Ectodermal cell (in vitro differentiated cells): ENCODE results near the gene TLR9.
"Not testable (repeated sequence)": the region's sequence is repeated elsewhere in the genome, so short reads cannot be mapped to it uniquely, and the experiment has no call there.

Experiments
- H3K27ac ChIP-seq: 2 replicates; pipeline ENCODE4 v1.7.0; 2013; ENCODE audit warnings: mild to moderate bottlenecking, low read depth, low read length; ENCODE audit not compliant: insufficient read depth, poor library complexity, severe bottlenecking
- H3K27me3 ChIP-seq: 2 replicates; pipeline ENCODE4 v1.7.0; 2013; ENCODE audit warnings: mild to moderate bottlenecking, low read length; ENCODE audit not compliant: insufficient read depth, control insufficient read depth, poor library complexity, severe bottlenecking
- H3K36me3 ChIP-seq: one replicate; pipeline ENCODE4 v1.7.0; 2013; ENCODE audit warnings: low read length; ENCODE audit not compliant: control insufficient read depth, insufficient read depth
- H3K4me1 ChIP-seq: one replicate; pipeline ENCODE4 v1.7.0; 2013; ENCODE audit warnings: low read length; ENCODE audit not compliant: control insufficient read depth, insufficient read depth
- H3K4me3 ChIP-seq: 2 replicates; pipeline ENCODE4 v1.7.0; 2013; ENCODE audit warnings: low read depth, low read length, control low read depth; ENCODE audit not compliant: insufficient read depth
- H3K9me3 ChIP-seq: 2 replicates; pipeline ENCODE4 v1.7.0; 2013; ENCODE audit warnings: mild to moderate bottlenecking, low read length, moderate library complexity; ENCODE audit not compliant: control insufficient read depth
- WGBS, 2 experiments: methylation state at CpG; one replicate each; pipeline ENCODE4 v1.1.7; 2013; ENCODE audit warnings: missing lambda C conversion rate in 2 of 2; 5-methylcytosine and 5-hydroxymethylcytosine counted together

TLR9 gene

DNA sequence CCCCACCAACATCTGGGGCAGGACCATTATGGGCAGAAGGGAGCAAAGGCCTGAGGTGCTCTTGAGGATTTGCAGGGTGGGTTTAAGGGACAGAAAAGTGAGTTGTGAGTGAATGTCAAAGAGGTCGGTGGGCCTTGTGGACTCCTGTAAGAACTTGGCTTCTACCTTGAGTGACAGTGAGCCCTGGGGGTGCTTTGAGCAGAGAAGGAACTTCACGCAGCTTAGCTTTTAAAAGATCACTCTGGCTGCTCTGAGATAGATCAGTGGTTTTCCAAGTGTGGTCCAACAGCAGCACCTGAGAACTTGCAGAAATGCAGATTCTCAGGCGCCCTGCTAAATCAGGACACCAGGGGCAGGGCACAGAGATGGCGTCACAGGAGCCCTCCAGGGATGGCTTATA lies 42.8 kb downstream of the TLR9 start:
- no peaks in the 10 kb centered on the region for H3K9me3 ChIP-seq
- H3K27me3 ChIP-seq = no peaks in the 10 kb centered on the region
- H3K36me3 ChIP-seq = no peaks in the 10 kb centered on the region
- WGBS, 2 experiments = 89 to 90% methylated on average over 4 of the region's 4 CpGs
- no peak overlapping the region for H3K4me3 ChIP-seq
- no peaks in the 10 kb centered on the region for H3K4me1 ChIP-seq
- H3K27ac ChIP-seq = no peak overlapping the region

DNA sequence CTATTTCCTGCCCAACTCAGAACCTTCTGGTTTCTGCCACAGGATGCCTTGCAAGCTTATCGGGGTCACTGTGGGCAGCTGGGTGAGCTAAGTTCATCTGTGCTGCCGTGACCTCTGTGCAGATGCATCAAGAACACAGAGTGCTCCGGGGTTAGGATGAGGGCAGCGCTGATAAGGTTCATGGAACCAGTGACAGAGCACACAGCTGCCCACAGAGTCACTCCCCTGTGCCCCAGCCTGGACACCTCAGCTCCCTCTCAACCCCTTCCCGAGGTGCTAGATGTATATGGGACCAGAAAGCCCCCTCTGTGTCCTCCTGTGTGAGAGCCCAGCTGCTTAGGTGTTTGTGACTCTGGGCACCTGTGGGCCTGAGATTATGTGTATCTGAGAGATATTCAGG lies 43.2 kb downstream of the TLR9 start:
- no peaks in the 10 kb centered on the region for H3K27me3 ChIP-seq
- no peak overlapping the region for H3K27ac ChIP-seq
- 93 to 97% methylated on average over 5 of the region's 5 CpGs for WGBS, 2 experiments
- H3K36me3 ChIP-seq = no peaks in the 10 kb centered on the region
- H3K4me1 ChIP-seq = no peaks in the 10 kb centered on the region
- H3K9me3 ChIP-seq = no peaks in the 10 kb centered on the region
- no peak overlapping the region for H3K4me3 ChIP-seq

DNA sequence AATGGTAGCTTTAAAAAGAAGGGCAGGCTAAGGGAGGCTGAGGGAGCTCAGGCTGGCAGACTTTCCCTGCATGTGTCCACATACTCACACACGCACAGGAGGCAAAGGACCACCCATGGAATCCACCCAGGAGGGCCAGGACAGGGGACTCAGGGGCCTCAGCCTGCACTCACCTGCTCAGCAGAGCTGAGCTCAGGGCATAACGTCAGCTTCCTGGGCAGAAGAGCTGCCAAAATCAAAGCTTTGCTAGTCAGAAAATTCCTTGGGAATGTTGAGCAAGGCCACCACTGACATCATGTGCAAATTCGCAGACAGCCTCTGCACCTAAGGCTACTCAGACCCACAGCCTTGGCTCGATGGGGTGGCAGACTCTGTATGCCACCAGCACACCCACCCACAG lies 43.9 kb downstream of the TLR9 start:
- Histone ChIP-seq H3K36me3 (no peaks in the 10 kb centered on the region), H3K9me3 (no peaks in the 10 kb centered on the region), H3K4me1 (no peaks in the 10 kb centered on the region), H3K27ac (no peak overlapping the region), H3K27me3 (no peaks in the 10 kb centered on the region), H3K4me3 (no peak overlapping the region)
- 73 to 76% methylated on average over 4 of the region's 4 CpGs for WGBS, 2 experiments

DNA sequence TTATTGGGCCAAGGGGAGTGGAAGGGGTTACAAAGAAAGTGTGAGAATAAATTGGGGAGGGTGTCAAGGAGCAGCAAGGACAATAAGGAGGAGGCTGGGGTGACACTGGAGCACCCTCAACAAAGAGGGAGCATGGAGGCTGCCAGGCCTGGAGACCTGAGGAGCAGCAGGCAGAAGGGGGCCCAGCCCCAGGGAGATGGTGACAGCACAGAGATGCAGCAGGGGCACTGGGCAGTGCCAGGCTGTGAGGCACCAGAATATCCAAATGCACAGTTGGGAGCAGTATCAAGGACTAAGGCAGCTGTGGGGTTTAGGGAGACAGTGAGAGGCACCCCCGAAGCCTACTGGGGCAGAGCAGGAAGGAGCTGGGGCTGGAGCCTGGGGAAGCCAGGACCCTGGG lies 46.9 kb downstream of the TLR9 start:
- Histone ChIP-seq H3K36me3 (no peaks in the 10 kb centered on the region), H3K4me1 (no peaks in the 10 kb centered on the region), H3K27ac (no peak overlapping the region), H3K27me3 (no peaks in the 10 kb centered on the region), H3K9me3 (no peaks in the 10 kb centered on the region), H3K4me3 (no peak overlapping the region)
- 95 to 97% methylated on average over 1 of the region's 1 CpG for WGBS, 2 experiments

DNA sequence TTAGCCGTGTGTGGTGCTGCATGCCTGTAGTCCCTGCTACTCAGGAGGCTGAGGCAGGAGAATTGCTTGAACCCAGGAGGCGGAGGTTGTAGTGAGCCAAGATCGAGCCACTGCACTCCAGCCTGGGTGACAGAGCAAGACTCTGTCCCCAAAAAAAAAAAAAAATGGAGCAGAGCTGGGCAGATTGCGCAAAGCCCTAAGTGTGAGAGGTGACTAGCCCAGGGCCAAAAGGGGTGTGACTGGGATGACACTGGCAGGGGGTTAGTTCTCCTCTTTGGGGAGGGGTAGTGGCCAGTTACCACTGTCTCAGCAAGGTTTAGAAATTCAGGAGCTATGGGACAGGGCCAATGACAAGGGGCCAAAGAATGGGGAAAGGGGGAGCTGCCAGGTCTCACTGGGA lies 47.3 kb downstream of the TLR9 start:
- not testable (repeated sequence) for H3K27ac ChIP-seq, H3K4me1 ChIP-seq, H3K27me3 ChIP-seq, H3K4me3 ChIP-seq, H3K9me3 ChIP-seq, H3K36me3 ChIP-seq
- WGBS, 2 experiments = 92 to 94% methylated on average over 4 of the region's 4 CpGs

DNA sequence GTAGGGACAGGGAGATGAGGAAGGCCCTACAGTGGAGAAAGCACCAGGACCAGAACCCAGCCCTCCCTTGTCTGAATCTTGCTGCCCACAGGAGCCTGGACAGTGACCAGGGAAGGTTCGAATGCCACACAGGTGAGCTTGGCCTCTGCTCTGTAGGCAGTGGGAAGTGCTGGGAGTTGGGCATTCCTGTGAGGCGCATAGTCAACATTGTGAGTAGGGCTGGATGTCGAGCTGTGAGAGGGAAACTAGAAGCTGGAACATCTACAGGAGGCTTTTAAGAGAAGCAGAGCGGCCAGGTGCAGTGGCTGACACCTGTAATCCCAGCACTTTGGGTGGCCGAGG lies 47.8 kb downstream of the TLR9 start:
- Histone ChIP-seq H3K27ac (no peak overlapping the region), H3K4me1 (no peaks in the 10 kb centered on the region), H3K36me3 (no peaks in the 10 kb centered on the region), H3K4me3 (no peak overlapping the region), H3K9me3 (no peaks in the 10 kb centered on the region), H3K27me3 (no peaks in the 10 kb centered on the region)
- 87 to 88% methylated on average over 5 of the region's 5 CpGs for WGBS, 2 experiments

DNA sequence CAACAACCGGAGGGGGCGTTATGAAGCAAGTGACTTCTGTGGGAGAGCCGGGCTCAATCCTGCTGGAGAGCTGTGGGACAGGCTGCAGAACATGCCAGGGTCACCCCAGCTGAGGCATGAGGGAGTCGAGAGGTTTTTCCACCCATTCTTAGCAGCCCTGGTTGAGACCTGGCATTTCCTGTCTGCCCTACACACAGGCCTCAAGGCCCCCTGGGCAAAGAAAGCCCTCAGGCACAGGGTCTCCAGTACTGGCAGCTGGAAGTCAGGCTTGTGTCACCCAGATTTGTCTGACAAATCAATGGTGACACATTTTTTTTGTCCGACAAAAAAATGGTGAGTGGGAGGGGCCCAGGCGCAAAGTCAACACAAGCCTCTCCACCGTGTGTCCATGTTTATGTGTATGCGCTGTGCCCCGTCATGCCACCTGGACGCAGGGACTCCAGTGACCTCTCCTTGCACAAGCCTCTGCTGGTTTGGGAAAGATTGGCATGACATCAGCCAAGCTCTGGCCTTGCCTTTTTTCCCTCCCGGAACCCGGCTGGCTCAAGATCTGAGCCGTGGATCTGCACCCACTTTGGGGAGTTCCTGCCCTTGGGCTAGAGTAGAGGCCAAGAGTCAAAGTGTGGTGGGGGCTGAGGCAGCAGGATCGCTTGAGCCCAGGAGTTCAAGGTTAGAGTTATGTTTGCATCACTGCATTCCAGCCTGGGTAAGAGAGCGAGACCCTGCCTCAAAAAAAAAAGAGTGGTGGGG lies 48.3 kb downstream of the TLR9 start:
- no peak overlapping the region for H3K4me3 ChIP-seq
- no peaks in the 10 kb centered on the region for H3K4me1 ChIP-seq
- no peaks in the 10 kb centered on the region for H3K27me3 ChIP-seq
- no peaks in the 10 kb centered on the region for H3K36me3 ChIP-seq
- H3K27ac ChIP-seq = no peak overlapping the region
- WGBS, 2 experiments = 87 to 92% methylated on average over 15 of the region's 15 CpGs
- no peaks in the 10 kb centered on the region for H3K9me3 ChIP-seq

DNA sequence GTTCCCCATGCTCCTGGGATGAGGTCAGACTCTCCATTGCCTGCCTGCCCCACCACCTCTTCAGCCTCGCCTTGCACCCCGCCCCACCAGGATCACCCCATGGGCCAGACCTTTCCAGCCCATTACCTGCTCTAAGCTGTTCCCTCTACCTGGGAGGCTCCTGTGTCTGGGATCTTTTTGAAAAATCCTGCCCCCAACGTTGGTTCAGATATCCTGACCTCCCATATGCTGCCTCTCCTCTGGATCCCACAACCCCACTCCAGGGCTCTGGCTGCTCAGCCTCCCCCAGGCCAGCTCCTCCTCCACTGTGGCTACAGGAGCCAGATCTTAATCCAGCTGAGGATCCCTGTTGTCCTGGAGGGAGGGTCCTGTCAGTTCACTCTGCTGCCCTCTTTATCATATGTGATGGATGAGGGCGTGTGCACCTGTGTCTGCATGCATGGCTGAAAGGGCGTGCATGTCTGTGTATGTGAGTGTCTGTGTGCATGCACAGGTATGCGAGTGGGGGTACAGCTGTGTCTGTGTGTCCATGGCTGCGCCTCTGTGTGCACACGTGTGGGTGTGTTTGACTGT lies 49.2 kb downstream of the TLR9 start:
- Histone ChIP-seq H3K4me1 (no peaks in the 10 kb centered on the region), H3K36me3 (no peaks in the 10 kb centered on the region), H3K9me3 (no peaks in the 10 kb centered on the region), H3K27ac (no peak overlapping the region), H3K27me3 (no peaks in the 10 kb centered on the region), H3K4me3 (no peak overlapping the region)
- 91 to 92% methylated on average over 8 of the region's 8 CpGs for WGBS, 2 experiments

DNA sequence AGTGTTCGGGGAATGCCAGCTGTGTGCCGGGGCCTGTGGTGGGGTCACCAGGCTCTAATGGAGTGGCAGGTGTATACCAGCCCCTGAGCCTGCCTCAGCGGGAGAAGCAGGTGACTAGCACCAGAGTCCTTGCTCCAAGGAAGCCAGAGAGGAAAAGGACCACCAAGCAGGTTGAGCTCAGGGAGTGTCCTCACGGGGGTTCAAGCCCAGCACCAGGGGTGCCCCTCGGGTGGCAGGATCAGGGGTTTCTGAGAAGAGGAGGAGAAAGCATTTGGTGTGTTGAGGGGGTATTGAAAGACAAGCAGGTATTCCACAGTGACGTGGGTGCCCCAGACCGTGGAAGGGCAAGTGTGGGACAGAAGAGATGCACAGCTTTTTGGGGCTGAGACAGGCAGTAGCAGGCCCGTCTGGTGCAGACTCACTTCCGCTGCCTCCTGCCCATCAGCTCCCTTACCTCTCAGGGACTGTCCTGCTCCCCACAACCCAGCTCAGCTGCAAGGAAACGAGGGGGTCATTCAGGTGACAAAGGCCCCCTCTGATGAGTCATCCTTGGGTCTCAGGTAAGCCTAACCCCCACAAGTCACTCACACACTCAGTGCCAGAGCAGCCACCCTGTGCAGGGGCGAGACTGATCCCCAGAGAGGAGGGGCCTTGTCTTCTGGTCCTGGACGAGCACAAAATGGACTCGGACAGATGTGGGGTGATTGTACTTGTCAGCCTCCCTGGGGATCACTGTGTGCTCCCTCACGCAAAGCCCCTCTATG lies 49.8 kb downstream of the TLR9 start:
- Histone ChIP-seq H3K4me3 (no peak overlapping the region), H3K27ac (no peak overlapping the region)
- 89 to 91% methylated on average over 14 of the region's 14 CpGs for WGBS, 2 experiments

DNA sequence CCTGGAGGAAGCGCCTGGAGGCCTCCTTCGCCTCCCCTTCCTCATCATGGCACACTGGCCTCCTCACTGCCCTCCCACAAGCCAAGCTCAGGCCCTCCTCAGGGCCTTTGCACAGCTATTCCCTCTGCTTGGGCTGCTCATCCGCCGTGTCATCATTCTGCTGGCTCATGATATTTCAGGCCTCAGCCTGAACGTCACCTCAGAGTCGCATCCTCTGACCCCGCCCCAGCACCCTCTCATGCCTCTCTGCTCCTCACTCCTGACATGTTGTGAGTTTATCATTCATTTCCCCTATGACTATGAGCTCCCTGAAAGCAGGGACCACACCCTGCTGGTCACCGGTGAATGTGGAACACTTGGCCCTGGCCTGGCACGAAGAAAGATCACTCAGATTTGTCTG lies 50.5 kb downstream of the TLR9 start:
- H3K4me1 ChIP-seq = no peaks in the 10 kb centered on the region
- no peak overlapping the region for H3K4me3 ChIP-seq
- no peak overlapping the region for H3K27ac ChIP-seq
- H3K36me3 ChIP-seq = no peaks in the 10 kb centered on the region
- no peaks in the 10 kb centered on the region for H3K9me3 ChIP-seq
- WGBS, 2 experiments = 94% methylated on average over 9 of the region's 9 CpGs
- no peaks in the 10 kb centered on the region for H3K27me3 ChIP-seq

More for the DNA sequence above, 49.8 kb downstream of the TLR9 start:
- Histone ChIP-seq H3K27me3 (no peaks in the 10 kb centered on the region), H3K36me3 (no peaks in the 10 kb centered on the region), H3K9me3 (no peaks in the 10 kb centered on the region), H3K4me1 (no peaks in the 10 kb centered on the region)
